22Rv1 (cell line): ENCODE data around the gene SRRM1.

Experiments used
- CTCF ChIP-seq: fragments of 450-650 bp; IDR thresholded peaks from 2 replicates; pipeline ENCODE4 v1.5.1; 2017; ENCODE audit warnings: mild to moderate bottlenecking
- ZFX ChIP-seq: fragments of 450-650 bp; IDR thresholded peaks from 2 replicates; pipeline ENCODE4 v1.6.1; 2017; ENCODE audit warnings: antibody characterized with exemption, borderline replicate concordance

GRCh38 chr1:24721533-24721932, 78.4 kb downstream of the SRRM1 start:
- TF ChIP-seq CTCF, result no peak
- TF ChIP-seq ZFX, result no peak
